Urinary bladder (tissue), 4 donors: Measurements from ENCODE around the gene HTT. TPM values are rescaled to one million over a fixed set of nuclear protein-coding genes. Genes with fewer than 3 reads are reported as not detected.

Experiments
- DNase-seq: peaks from one replicate; pipeline ENCODE4 v3.0.0-alpha.2; 2015; ENCODE audit errors: extremely low spot score
- H3K27ac ChIP-seq: one replicate; pipeline ENCODE4 v1.5.1; 2013; ENCODE audit warnings: low read depth, mild to moderate bottlenecking, moderate library complexity
- H3K36me3 ChIP-seq: one replicate; pipeline ENCODE4 v1.6.1; 2013; ENCODE audit warnings: mild to moderate bottlenecking, moderate library complexity; ENCODE audit not compliant: insufficient read depth
- H3K4me1 ChIP-seq: one replicate; pipeline ENCODE4 v1.6.1; 2013; ENCODE audit warnings: mild to moderate bottlenecking, moderate library complexity; ENCODE audit not compliant: insufficient read depth
- H3K4me3 ChIP-seq: one replicate; pipeline ENCODE4 v1.5.1; 2013; ENCODE audit warnings: low read depth, low read length
- whole genome bisulfite sequencing: extraction: QIAGEN DNeasy Blood & Tissue Kit; methylation state at CpG from one replicate; pipeline ENCODE4 v1.1.7; 2013; 5-methylcytosine and 5-hydroxymethylcytosine counted together
- polyA plus RNA-seq: library from polyadenylated mRNA; stranded (reverse); fragments of 200-250 nt; gene quantifications from one replicate; pipeline ENCODE4 v1.2.3, GENCODE V29; 2013
- total RNA-seq: library from RNA; depleted of rRNA; stranded (reverse); fragments of >200 nt; gene quantifications from one replicate; pipeline ENCODE4 v1.2.3, GENCODE V29; 2014
- donor health status: healthy with polysubstance abuse.
- donor health status: healthy.

The HTT gene
- total and polyA plus RNA-seq, 2 donors = 14.7 to 80.4 TPM

GRCh38 chr4:3202836-3203820 lies 128.6 kb downstream of the HTT start:
- Histone ChIP-seq H3K4me3 (no peak overlapping the region), H3K36me3 (peaks cover 2% of the 10 kb centered on the region), H3K4me1 (no peaks in the 10 kb centered on the region), H3K27ac (no peak overlapping the region)
- WGBS = 71% methylated on average over 22 of the region's 22 CpGs
- DNase-seq = no peak

GRCh38 chr4:3203971-3204431 lies 129.5 kb downstream of the HTT start:
- H3K4me3 ChIP-seq = no peak overlapping the region
- H3K36me3 ChIP-seq = peaks cover 2% of the 10 kb centered on the region
- no peaks in the 10 kb centered on the region for H3K4me1 ChIP-seq
- 26% methylated on average over 8 of the region's 8 CpGs for WGBS
- H3K27ac ChIP-seq = no peak overlapping the region
- DNase-seq = no peak

- Histone ChIP-seq H3K36me3 (peaks cover 4% of the 10 kb centered on the region), H3K4me3 (no peak overlapping the region), H3K4me1 (no peaks in the 10 kb centered on the region), H3K27ac (no peak overlapping the region)
- 97% methylated on average over 11 of the region's 11 CpGs for WGBS
- DNase-seq = no peak
Observed at GRCh38 chr4:3205995-3206394, 131.5 kb downstream of the HTT start.

- 93% methylated on average over 18 of the region's 18 CpGs for WGBS
- no peaks in the 10 kb centered on the region for H3K4me1 ChIP-seq
- DNase-seq = no peak
- no peak overlapping the region for H3K4me3 ChIP-seq
- peaks cover 4% of the 10 kb centered on the region for H3K36me3 ChIP-seq
- H3K27ac ChIP-seq = no peak overlapping the region
Observed at GRCh38 chr4:3206439-3207100, 132.1 kb downstream of the HTT start.

- peaks cover 4% of the 10 kb centered on the region for H3K36me3 ChIP-seq
- no peak overlapping the region for H3K4me3 ChIP-seq
- WGBS = 78% methylated on average over 5 of the region's 5 CpGs
- H3K27ac ChIP-seq = no peak overlapping the region
- no peak for DNase-seq
- no peaks in the 10 kb centered on the region for H3K4me1 ChIP-seq
Observed at GRCh38 chr4:3207531-3208037, 133.1 kb downstream of the HTT start.

- no peak overlapping the region for H3K27ac ChIP-seq
- H3K4me1 ChIP-seq = no peaks in the 10 kb centered on the region
- H3K4me3 ChIP-seq = no peak overlapping the region
- peaks cover 6% of the 10 kb centered on the region for H3K36me3 ChIP-seq
- WGBS = 97% methylated on average over 14 of the region's 14 CpGs
- no peak for DNase-seq
Observed at GRCh38 chr4:3208826-3209225, 134.3 kb downstream of the HTT start.

- Histone ChIP-seq H3K36me3 (peaks cover 7% of the 10 kb centered on the region), H3K4me1 (no peaks in the 10 kb centered on the region), H3K27ac (no peak overlapping the region), H3K4me3 (no peak overlapping the region)
- no peak for DNase-seq
- 96% methylated on average over 17 of the region's 17 CpGs for WGBS
Observed at GRCh38 chr4:3209551-3210325, 135.3 kb downstream of the HTT start.

- DNase-seq = no peak
- no peak overlapping the region for H3K27ac ChIP-seq
- H3K36me3 ChIP-seq = peaks cover 7% of the 10 kb centered on the region
- H3K4me3 ChIP-seq = no peak overlapping the region
- H3K4me1 ChIP-seq = no peaks in the 10 kb centered on the region
- 95% methylated on average over 6 of the region's 6 CpGs for WGBS
Observed at GRCh38 chr4:3210467-3210866, 136.0 kb downstream of the HTT start.

GRCh38 chr4:3211866-3212265 lies 137.4 kb downstream of the HTT start:
- DNase-seq = no peak
- WGBS = 96% methylated on average over 8 of the region's 8 CpGs
- no peak overlapping the region for H3K4me3 ChIP-seq
- no peaks in the 10 kb centered on the region for H3K4me1 ChIP-seq
- H3K36me3 ChIP-seq = peaks cover 9% of the 10 kb centered on the region
- H3K27ac ChIP-seq = no peak overlapping the region

- no peak for DNase-seq
- Histone ChIP-seq H3K4me3 (no peak overlapping the region), H3K36me3 (peaks cover 10% of the 10 kb centered on the region), H3K4me1 (no peaks in the 10 kb centered on the region), H3K27ac (no peak overlapping the region)
- WGBS = 95% methylated on average over 12 of the region's 12 CpGs
Observed at GRCh38 chr4:3212391-3213105, 138.1 kb downstream of the HTT start.

- DNase-seq = no peak
- no peak overlapping the region for H3K27ac ChIP-seq
- no peak overlapping the region for H3K4me3 ChIP-seq
- 97% methylated on average over 4 of the region's 4 CpGs for WGBS
- peaks cover 10% of the 10 kb centered on the region for H3K36me3 ChIP-seq
- no peaks in the 10 kb centered on the region for H3K4me1 ChIP-seq
Observed at GRCh38 chr4:3213106-3213425, 138.6 kb downstream of the HTT start.

GRCh38 chr4:3213661-3214250 lies 139.3 kb downstream of the HTT start:
- no peaks in the 10 kb centered on the region for H3K4me1 ChIP-seq
- peaks cover 10% of the 10 kb centered on the region for H3K36me3 ChIP-seq
- H3K4me3 ChIP-seq = no peak overlapping the region
- no peak for DNase-seq
- no peak overlapping the region for H3K27ac ChIP-seq
- WGBS = 96% methylated on average over 15 of the region's 15 CpGs
